IPS DF 4.7 (cell line): ENCODE data around the gene SIRPB1.
"Not testable (repeated sequence)": the region's sequence is repeated elsewhere in the genome, so short reads cannot be mapped to it uniquely, and the experiment has no call there.

Source experiments
- DNase-seq: peaks from one replicate; pipeline ENCODE4 v3.0.0-alpha.2; 2013; ENCODE audit warnings: low spot score; ENCODE audit errors: extremely low read depth

The SIRPB1 gene

GRCh38 chr20:1619861-1620444 lies at the start of gene SIRPB1:
TSS of gene SIRPB1 (minus strand) at chr20:1620009. CDS start at chr20:1619944, 65 bp downstream.
- no peak for DNase-seq

GRCh38 chr20:1669304-1669703 lies 49.5 kb upstream of the SIRPB1 start:
- DNase-seq, result no peak

GRCh38 chr20:1667502-1668085 lies 47.8 kb upstream of the SIRPB1 start:
- DNase-seq, result no peak

GRCh38 chr20:1666802-1667201 lies 47.0 kb upstream of the SIRPB1 start:
- no peak for DNase-seq

- no peak for DNase-seq
Measured at GRCh38 chr20:1665345-1665744, 45.5 kb upstream of the SIRPB1 start.

GRCh38 chr20:1664911-1665310 lies 45.1 kb upstream of the SIRPB1 start:
- DNase-seq, result no peak

- no peak for DNase-seq
Measured at GRCh38 chr20:1663917-1664316, 44.1 kb upstream of the SIRPB1 start.

- no peak for DNase-seq
Measured at GRCh38 chr20:1661542-1662299, 41.9 kb upstream of the SIRPB1 start.

GRCh38 chr20:1660246-1660645 lies 40.4 kb upstream of the SIRPB1 start:
- DNase-seq, result no peak

- no peak for DNase-seq
Measured at GRCh38 chr20:1657556-1658334, 37.9 kb upstream of the SIRPB1 start, which contains the start of gene SIRPG. TSS of gene SIRPG (minus strand) at chr20:1657779. CDS start at chr20:1657714, 65 bp downstream.

- no peak for DNase-seq
Measured at GRCh38 chr20:1656844-1657243, 37.0 kb upstream of the SIRPB1 start.

- DNase-seq, result no peak
Measured at GRCh38 chr20:1654996-1655395, 35.2 kb upstream of the SIRPB1 start.

- no peak for DNase-seq
Measured at GRCh38 chr20:1652960-1653359, 33.2 kb upstream of the SIRPB1 start.

- DNase-seq, result no peak
Measured at GRCh38 chr20:1652104-1652503, 32.3 kb upstream of the SIRPB1 start.

GRCh38 chr20:1651268-1652058 lies 31.7 kb upstream of the SIRPB1 start:
- DNase-seq, result no peak

GRCh38 chr20:1648101-1648500 lies 28.3 kb upstream of the SIRPB1 start:
- no peak for DNase-seq

- no peak for DNase-seq
Measured at GRCh38 chr20:1646975-1647431, 27.2 kb upstream of the SIRPB1 start.

- no peak for DNase-seq
Measured at GRCh38 chr20:1644101-1644962, 24.5 kb upstream of the SIRPB1 start.

- not testable (repeated sequence) for DNase-seq
Measured at GRCh38 chr20:1638643-1639042, 18.8 kb upstream of the SIRPB1 start.

- no peak for DNase-seq
Measured at GRCh38 chr20:1637755-1638154, 17.9 kb upstream of the SIRPB1 start.
